ENCODE data around the gene RASIP1. TPM values are rescaled to one million over a fixed set of nuclear protein-coding genes. Genes with fewer than 3 reads are reported as not detected.

Gene RASIP1
- total RNA-seq: 1.3 and 2.3 TPM in 2 replicates

DNA sequence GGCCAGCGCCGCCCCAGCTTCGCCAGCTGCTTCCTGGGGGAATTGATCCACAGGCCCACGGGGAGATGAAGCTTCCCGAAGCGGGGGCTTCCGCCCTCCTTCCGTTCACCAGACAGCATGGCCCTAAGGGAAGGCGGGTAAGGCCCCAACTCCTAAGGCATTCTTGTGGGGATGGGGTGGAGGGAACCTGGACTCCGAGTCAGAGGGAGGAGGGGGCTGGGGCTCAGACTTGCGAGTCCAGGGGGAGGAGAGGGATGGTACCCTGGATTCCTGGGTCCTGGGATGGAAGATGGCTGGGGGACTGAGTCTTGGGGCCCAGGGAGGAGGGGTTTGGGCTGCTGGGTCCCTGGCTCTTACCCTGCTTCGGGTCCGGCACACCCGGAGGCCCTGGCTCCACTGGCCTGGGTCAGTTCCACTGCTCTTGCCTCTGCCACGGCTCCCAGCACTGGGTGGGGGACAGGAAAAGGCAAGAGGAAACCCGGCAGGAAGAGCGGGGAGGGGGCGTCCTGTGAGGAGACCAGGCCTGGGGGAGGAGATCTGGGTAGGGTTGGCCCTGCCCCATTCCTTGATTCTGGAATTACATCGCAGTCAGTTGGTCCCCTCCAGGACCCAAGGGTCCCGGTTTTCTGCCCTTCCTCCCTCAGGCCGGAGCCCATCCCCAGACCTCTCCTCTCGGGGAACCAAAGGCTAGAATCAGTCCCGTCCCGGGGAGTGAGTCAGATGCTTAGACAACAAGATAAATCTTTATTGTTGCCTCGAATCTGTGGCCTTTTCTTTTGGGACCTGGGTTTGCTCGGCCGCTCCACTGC lies at the start of gene RASIP1:
Gene RASIP1 (minus strand): TSS at position 447 of the 809 bp plus-strand sequence. CDS start 328 bp downstream, at position 119.

GRCh38 chr19:48755084-48755641 lies 14.8 kb upstream of the RASIP1 start, which contains the start of gene FGF21:
Gene FGF21 (plus strand): TSS chr19:48755524. CDS start chr19:48756237, 713 bp downstream.

GRCh38 chr19:48752496-48753365 lies 12.3 kb upstream of the RASIP1 start, which contains the start of gene FUT1:
Gene FUT1 (minus strand): TSS chr19:48752641. CDS start chr19:48751281, 1,360 bp downstream.

GRCh38 chr19:48746738-48747575 lies 6.5 kb upstream of the RASIP1 start, which contains the start of gene IZUMO1:
Gene IZUMO1 (minus strand): TSS chr19:48746909. CDS start chr19:48745859, 1,050 bp downstream.

DNA sequence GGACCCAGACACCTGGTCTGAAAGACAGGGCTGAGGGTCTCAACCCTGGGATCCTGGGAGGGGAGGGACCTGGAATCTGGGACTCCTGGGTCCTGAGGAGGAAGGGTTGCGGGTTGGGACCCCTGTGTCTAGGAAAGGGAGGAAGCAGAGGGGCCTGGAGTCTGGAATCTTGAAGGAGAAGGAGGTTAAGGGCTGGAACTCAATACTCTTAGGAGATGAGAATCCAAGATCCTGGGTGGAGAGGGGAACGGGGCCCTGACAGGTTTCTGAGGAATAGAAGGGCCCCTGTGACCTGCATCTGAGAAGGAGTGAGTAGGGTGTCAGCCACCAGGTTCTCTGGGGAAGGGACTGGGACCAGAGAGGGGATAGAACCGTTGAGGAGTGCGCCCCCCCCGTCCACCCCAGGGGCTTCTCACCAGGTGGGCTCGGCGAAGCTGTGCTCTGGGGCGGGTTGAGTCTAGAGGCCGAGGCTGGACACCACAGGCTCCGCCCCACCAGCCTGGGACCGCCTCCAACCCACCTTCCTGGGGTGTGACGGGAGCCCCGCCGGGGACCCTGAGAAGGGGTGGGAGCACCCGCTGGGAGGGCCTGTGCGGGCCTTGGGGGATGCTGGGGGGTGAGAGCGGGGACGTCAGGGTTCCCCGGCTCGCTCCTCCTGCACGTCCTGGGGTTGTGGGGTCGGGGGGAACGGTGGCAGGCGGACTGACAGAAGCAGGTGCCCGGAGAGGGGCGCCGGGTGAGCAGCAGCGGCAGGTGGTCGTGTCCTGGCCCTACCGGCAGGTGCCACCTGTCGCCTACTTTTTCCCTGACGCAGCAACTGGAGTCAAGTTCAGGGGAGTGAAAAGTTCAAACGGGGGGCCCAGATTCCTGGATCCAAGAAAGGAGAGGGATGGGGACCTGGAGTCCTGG lies 20.9 kb downstream of the RASIP1 start, which contains the start of gene MAMSTR:
Gene MAMSTR (minus strand): TSS at position 463 of the 909 bp plus-strand sequence. CDS start 694 bp downstream, outside the sequence.

DNA sequence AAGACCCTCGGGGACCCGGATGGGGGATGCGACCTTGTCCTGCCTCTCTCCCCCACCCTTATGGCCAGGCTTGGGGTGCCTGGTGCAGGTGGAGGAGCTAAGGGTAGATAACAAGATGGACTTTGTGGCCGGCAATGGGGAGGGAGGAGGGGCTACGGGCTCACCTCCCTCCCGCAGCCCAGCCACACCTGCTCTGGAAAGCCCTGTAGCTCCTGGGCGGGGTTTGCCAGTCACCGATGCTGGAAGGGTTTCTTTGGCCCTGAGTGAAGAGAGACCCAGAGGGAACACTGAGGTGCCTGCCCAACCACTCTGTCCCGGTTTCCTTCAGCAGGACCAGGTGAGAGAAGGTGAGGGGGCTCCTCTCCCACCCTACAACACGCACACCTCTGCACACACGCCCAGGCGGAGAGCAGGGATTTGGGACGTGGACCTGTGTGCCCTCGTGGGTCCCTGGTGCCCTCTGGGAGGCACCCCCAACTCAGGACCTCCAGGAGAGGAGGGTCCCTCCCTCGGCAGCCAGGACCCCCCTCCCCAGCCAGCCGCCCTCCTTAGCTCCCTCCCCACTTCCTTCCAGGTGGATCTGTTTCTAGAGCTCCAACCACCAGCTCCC lies 44.6 kb downstream of the RASIP1 start, which contains the start of gene FUT2:
Gene FUT2 (plus strand): TSS at position 229 of the 610 bp plus-strand sequence. CDS start 6,986 bp downstream, outside the sequence.

DNA sequence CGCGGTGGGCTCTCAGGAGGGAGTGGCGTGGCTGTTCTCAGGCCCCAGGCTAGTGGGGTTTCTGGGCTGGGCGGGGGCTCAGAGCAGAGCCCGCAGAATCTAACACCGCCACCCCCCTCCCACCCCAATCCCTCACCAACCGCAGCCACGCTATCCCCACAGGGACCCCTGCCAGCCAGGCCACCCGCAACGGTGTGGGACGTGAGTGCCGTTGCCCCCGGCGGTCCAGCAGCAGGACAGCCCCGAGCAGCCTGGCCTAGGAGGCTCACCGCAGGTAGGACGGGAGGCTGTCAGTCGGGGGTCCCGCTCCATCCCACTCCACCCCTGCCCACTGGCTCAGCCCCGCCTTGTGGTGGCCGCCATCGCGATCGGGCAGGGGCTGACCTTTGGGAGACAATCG lies 67.4 kb downstream of the RASIP1 start, which contains the start of gene NTN5:
Gene NTN5 (minus strand): TSS at position 24 of the 400 bp plus-strand sequence. CDS start 2,031 bp downstream, outside the sequence.

Other genes starting within 250 kb of the RASIP1 start
- gene LMTK3, start 228.8 kb downstream of the RASIP1 start, total RNA-seq: 0.09 and 0.14 TPM in 2 replicates
- gene SULT2B1, start 188.4 kb downstream of the RASIP1 start, total RNA-seq: 0.09 and 0.28 TPM in 2 replicates
- gene SPACA4, start 133.9 kb downstream of the RASIP1 start, total RNA-seq: 0.14 TPM in 1 of 2 replicates, not detected in the other
- gene FAM83E, start 125.5 kb downstream of the RASIP1 start, total RNA-seq: 0.28 and 0.46 TPM in 2 replicates
- gene RPL18, start 121.4 kb downstream of the RASIP1 start, total RNA-seq: 2,327 and 2,594 TPM in 2 replicates
- gene SPHK2, start 121.1 kb downstream of the RASIP1 start, total RNA-seq: 4.7 and 5.6 TPM in 2 replicates
- gene DBP, start 103.2 kb downstream of the RASIP1 start, total RNA-seq: 4.6 and 6.5 TPM in 2 replicates
- gene CA11, start 94.4 kb downstream of the RASIP1 start, total RNA-seq: 0.43 and 0.46 TPM in 2 replicates
- gene NTN5, start 67.6 kb downstream of the RASIP1 start, total RNA-seq: not detected in 2 replicates
- gene FUT2, start 44.6 kb downstream of the RASIP1 start, total RNA-seq: not detected in 2 replicates
- 0.28 TPM in 2 replicates for gene MAMSTR, start 20.9 kb downstream of the RASIP1 start, total RNA-seq
- gene IZUMO1, start 6.3 kb upstream of the RASIP1 start, total RNA-seq: not detected in 2 replicates
- 0.28 TPM in 2 replicates for gene FUT1, start 12.0 kb upstream of the RASIP1 start, total RNA-seq
- 0.14 and 0.28 TPM in 2 replicates for gene FGF21, start 14.9 kb upstream of the RASIP1 start, total RNA-seq
- 26.6 and 28.4 TPM in 2 replicates for gene BCAT2, start 70.4 kb upstream of the RASIP1 start, total RNA-seq
- gene HSD17B14, start 95.9 kb upstream of the RASIP1 start, total RNA-seq: 6.8 and 7.3 TPM in 2 replicates
- 6.5 and 10.6 TPM in 2 replicates for gene PLEKHA4, start 128.0 kb upstream of the RASIP1 start, total RNA-seq
- 51.6 and 53.1 TPM in 2 replicates for gene PPP1R15A, start 131.8 kb upstream of the RASIP1 start, total RNA-seq
- gene TULP2, start 158.1 kb upstream of the RASIP1 start, total RNA-seq: 0.28 and 0.55 TPM in 2 replicates
- 117 and 149 TPM in 2 replicates for gene NUCB1, start 159.7 kb upstream of the RASIP1 start, total RNA-seq
- gene DHDH, start 193.1 kb upstream of the RASIP1 start, total RNA-seq: 0.14 and 0.18 TPM in 2 replicates
- 77.2 and 141 TPM in 2 replicates for gene BAX, start 214.3 kb upstream of the RASIP1 start, total RNA-seq
- gene FTL, start 224.7 kb upstream of the RASIP1 start, total RNA-seq: 5,813 and 7,581 TPM in 2 replicates

Data from smooth muscle cell of bladder (primary cell).